ENCODE results near the gene KRTAP20-4. TPM values are rescaled to one million over a fixed set of nuclear protein-coding genes. Genes with fewer than 3 reads are reported as not detected.

KRTAP20-4 gene
- total RNA-seq (2022; extraction: Qiagen RNA extraction; ENCODE audit: low read depth): not detected in 5 replicates

DNA sequence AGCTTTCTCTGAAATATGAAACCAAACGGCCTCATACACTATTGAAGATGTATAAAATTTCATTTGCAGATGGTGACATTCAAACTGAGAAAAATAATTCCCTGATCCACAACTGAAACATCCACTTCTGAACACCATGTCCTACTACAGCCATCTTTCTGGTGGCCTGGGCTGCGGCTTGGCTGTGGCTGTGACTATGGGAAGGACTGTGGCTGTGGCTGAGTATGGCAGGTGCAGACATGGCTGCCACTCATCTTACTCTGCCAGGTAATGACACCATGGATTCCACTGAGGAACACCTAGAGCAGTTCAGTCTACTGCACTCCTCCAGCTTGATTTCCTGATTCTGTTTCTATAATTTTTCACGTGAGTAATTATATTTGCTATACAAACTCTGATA, at the start of gene KRTAP20-4:
KRTAP20-4 (plus strand) TSS at position 106 of the 400 bp plus-strand sequence.

DNA sequence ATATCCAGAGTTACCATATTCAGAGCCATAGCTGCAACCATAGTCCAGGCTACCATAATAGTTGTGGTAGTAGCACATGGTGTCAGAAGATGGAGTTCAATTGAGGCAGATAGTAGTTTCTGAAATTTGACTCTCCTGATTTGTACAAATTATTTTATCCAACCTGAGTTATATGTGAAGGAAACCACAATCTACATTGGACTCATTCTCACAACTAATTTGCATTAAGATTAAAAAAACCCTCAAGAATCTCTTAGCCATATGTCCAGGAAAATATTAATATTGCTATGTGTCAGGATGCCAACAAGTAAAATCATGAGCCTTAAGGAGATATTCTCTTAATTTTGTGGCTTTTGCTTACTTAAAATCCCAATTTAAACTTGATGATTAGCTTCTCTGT, 30.1 kb upstream of the KRTAP20-4 start, which contains the start of gene KRTAP22-2:
KRTAP22-2 (minus strand) TSS at position 101 of the 400 bp plus-strand sequence.

DNA sequence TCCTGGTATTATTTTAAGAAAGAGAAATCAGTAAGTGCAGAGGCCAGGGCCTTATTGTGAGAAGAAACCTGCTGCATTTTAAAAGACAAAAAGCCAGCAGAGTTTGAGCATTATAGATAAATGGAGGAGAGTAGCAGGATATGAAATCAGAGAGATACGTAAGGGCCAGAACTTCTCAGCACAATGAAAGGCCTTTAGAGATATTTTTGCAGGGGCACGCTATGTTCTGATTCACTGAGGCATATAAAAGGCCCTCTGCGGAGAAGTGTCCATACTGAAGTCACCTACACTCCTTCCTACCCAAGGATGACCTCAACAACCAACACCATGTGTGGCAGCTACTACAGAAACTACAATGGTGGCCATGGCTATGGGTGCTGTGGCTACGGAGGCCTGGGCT, 28.3 kb upstream of the KRTAP20-4 start, which contains the start of gene KRTAP6-3:
KRTAP6-3 (plus strand) TSS at position 301 of the 400 bp plus-strand sequence; CDS start at position 307, 6 bp downstream.

DNA sequence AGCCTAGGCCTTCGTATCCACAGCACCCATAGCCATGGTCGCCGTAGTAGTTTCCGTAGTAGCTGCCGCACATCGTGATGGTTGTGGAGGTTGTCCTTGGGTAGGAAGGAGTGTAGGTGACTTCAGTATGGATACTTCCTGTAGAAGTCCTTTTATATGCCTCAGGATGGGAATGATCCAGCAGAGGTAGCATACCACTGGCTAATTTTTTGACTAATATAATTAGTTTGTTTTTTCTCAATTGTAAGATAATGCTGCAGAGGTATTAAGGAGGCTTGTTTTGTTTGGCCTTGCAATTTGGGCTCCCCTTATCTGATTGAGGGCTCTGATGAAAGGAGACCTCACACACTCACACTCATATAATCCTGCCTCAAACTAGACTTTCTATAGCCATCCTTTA, 21.6 kb upstream of the KRTAP20-4 start, which contains the start of gene KRTAP6-2:
KRTAP6-2 (minus strand) TSS at position 101 of the 400 bp plus-strand sequence; CDS start at position 73, 28 bp downstream.

DNA sequence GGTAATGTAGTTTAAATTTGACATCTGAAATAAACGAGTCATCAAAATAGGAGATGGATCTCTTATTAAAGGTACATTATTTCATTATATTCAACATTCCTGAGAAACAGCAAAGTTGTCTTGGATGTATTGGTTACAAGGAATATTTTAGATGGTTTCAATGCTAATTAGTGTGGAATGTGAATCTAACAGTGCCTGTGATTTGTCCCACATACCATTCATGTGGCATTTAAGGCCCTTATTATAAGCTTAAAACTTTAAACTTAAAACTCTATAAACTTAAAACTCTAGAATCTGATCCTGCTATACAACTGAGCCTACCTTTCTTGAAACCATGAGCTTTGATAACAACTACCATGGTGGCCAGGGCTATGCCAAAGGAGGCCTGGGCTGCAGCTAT, 19.6 kb upstream of the KRTAP20-4 start, which contains the start of gene KRTAP22-1:
KRTAP22-1 (plus strand) TSS at position 301 of the 400 bp plus-strand sequence.

DNA sequence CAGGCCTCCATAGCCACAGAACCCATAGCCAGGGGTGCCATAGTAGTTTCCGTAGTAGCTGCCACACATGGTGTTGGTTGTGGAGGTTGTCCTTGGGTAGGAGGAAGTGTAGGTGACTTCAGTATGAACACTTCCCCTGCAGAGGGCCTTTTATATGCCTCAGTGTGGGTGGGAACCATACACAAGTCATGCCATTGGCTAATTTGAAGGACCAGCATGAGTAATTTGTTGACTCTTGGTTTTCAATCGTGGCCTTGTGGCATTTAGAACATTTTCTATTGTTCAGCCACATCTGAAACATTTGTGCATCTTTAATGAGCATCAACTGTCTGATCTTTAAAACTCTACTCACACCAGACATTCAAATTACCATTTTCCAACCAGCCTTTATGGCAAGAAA, 6.6 kb upstream of the KRTAP20-4 start, which contains the start of gene KRTAP6-1:
KRTAP6-1 (minus strand) TSS at position 95 of the 400 bp plus-strand sequence; CDS start at position 69, 26 bp downstream.

DNA sequence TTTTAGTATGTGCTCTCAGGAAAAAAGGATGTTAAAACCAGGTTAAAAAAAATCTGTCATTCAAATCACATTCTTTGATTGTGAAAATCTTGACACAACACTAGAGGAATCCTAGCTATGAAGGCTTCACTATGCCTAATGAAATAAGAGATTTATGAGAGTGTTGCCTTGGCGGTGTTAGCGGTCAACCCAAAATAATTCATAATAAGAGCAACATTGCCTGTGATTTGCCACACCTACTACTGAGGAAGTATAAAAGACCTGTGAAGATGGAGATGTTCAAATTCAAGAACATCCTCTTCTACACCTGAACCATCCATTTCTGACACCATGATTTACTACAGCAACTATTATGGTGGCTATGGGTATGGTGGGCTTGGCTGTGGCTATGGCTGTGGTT, 4.3 kb upstream of the KRTAP20-4 start, which contains the start of gene KRTAP20-1:
KRTAP20-1 (plus strand) TSS at position 301 of the 400 bp plus-strand sequence; CDS start at position 331, 30 bp downstream.

DNA sequence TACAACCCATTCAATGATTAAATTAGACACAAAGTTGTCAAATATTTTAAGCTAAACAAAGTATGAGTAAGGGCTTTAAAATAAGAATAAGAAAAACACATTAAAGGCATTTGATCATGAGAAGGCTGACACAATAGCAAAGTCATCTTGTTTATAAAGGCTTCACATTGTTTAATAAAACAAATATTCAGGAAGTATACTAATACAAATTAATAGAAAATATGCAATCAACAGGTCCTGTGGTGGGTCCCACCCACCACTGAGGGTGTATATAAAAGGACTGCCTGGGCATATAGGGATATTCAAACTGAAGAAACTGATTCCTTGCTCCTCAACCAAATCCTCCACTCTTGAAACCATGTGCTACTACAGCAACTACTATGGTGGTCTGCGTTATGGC, 14.5 kb downstream of the KRTAP20-4 start, which contains the start of gene KRTAP20-2:
KRTAP20-2 (plus strand) TSS at position 301 of the 400 bp plus-strand sequence; CDS start at position 359, 58 bp downstream.

DNA sequence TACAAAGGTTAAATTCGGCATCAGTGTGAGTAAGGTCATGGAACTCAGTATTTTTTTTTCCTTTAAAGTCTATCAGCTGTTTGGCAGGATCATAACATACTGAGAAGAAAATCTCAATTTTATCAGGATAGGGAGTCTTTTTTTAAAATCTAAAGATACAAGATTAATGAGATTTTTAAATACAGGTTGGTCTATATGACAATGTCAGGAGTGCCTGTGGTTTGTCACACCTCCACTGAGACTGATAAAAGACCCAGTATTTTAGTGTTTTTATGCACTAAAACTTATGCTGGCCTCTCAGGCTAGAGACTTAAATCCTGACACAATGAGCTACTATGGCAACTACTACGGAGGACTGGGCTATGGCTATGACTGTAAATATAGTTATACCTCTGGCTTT, 22.1 kb downstream of the KRTAP20-4 start, which contains the start of gene KRTAP20-3:
KRTAP20-3 (plus strand) TSS at position 301 of the 400 bp plus-strand sequence.

Other genes starting within 250 kb of the KRTAP20-4 start
- gene KRTAP13-2, start 248.4 kb upstream of the KRTAP20-4 start, total RNA-seq (2022; extraction: Qiagen RNA extraction; ENCODE audit: low read depth): not detected in 5 replicates
- not detected in 5 replicates for gene KRTAP13-1, start 224.6 kb upstream of the KRTAP20-4 start, total RNA-seq (2022; extraction: Qiagen RNA extraction; ENCODE audit: low read depth)
- not detected in 5 replicates for gene KRTAP13-3, start 194.7 kb upstream of the KRTAP20-4 start, total RNA-seq (2022; extraction: Qiagen RNA extraction; ENCODE audit: low read depth)
- gene KRTAP13-4, start 190.4 kb upstream of the KRTAP20-4 start, total RNA-seq (2022; extraction: Qiagen RNA extraction; ENCODE audit: low read depth): not detected in 5 replicates
- gene KRTAP15-1, start 180.4 kb upstream of the KRTAP20-4 start, total RNA-seq (2022; extraction: Qiagen RNA extraction; ENCODE audit: low read depth): not detected in 5 replicates
- not detected in 5 replicates for gene KRTAP19-1, start 140.3 kb upstream of the KRTAP20-4 start, total RNA-seq (2022; extraction: Qiagen RNA extraction; ENCODE audit: low read depth)
- not detected in 5 replicates for gene KRTAP19-2, start 133.2 kb upstream of the KRTAP20-4 start, total RNA-seq (2022; extraction: Qiagen RNA extraction; ENCODE audit: low read depth)
- gene KRTAP19-3, start 128.6 kb upstream of the KRTAP20-4 start, total RNA-seq (2022; extraction: Qiagen RNA extraction; ENCODE audit: low read depth): not detected in 5 replicates
- not detected in 5 replicates for gene KRTAP19-4, start 123.5 kb upstream of the KRTAP20-4 start, total RNA-seq (2022; extraction: Qiagen RNA extraction; ENCODE audit: low read depth)
- gene KRTAP19-5, start 118.5 kb upstream of the KRTAP20-4 start, total RNA-seq (2022; extraction: Qiagen RNA extraction; ENCODE audit: low read depth): not detected in 5 replicates
- not detected in 5 replicates for gene KRTAP19-6, start 78.8 kb upstream of the KRTAP20-4 start, total RNA-seq (2022; extraction: Qiagen RNA extraction; ENCODE audit: low read depth)
- gene KRTAP19-7, start 59.3 kb upstream of the KRTAP20-4 start, total RNA-seq (2022; extraction: Qiagen RNA extraction; ENCODE audit: low read depth): not detected in 5 replicates
- gene KRTAP22-2, start 30.2 kb upstream of the KRTAP20-4 start, total RNA-seq (2022; extraction: Qiagen RNA extraction; ENCODE audit: low read depth): not detected in 5 replicates
- gene KRTAP6-3, start 28.2 kb upstream of the KRTAP20-4 start, total RNA-seq (2022; extraction: Qiagen RNA extraction; ENCODE audit: low read depth): not detected in 5 replicates
- not detected in 5 replicates for gene KRTAP6-2, start 21.7 kb upstream of the KRTAP20-4 start, total RNA-seq (2022; extraction: Qiagen RNA extraction; ENCODE audit: low read depth)
- gene KRTAP22-1, start 19.5 kb upstream of the KRTAP20-4 start, total RNA-seq (2022; extraction: Qiagen RNA extraction; ENCODE audit: low read depth): not detected in 5 replicates
- gene KRTAP6-1, start 6.7 kb upstream of the KRTAP20-4 start, total RNA-seq (2022; extraction: Qiagen RNA extraction; ENCODE audit: low read depth): not detected in 5 replicates
- not detected in 5 replicates for gene KRTAP20-1, start 4.2 kb upstream of the KRTAP20-4 start, total RNA-seq (2022; extraction: Qiagen RNA extraction; ENCODE audit: low read depth)
- gene KRTAP20-2, start 14.6 kb downstream of the KRTAP20-4 start, total RNA-seq (2022; extraction: Qiagen RNA extraction; ENCODE audit: low read depth): not detected in 5 replicates
- not detected in 5 replicates for gene KRTAP20-3, start 22.2 kb downstream of the KRTAP20-4 start, total RNA-seq (2022; extraction: Qiagen RNA extraction; ENCODE audit: low read depth)
- gene KRTAP21-3, start 98.2 kb downstream of the KRTAP20-4 start, total RNA-seq (2022; extraction: Qiagen RNA extraction; ENCODE audit: low read depth): not detected in 5 replicates
- gene KRTAP21-2, start 126.6 kb downstream of the KRTAP20-4 start, total RNA-seq (2022; extraction: Qiagen RNA extraction; ENCODE audit: low read depth): not detected in 5 replicates
- not detected in 5 replicates for gene KRTAP21-1, start 134.8 kb downstream of the KRTAP20-4 start, total RNA-seq (2022; extraction: Qiagen RNA extraction; ENCODE audit: low read depth)
- gene KRTAP8-1, start 192.6 kb downstream of the KRTAP20-4 start, total RNA-seq (2022; extraction: Qiagen RNA extraction; ENCODE audit: low read depth): not detected in 5 replicates
- gene KRTAP7-1, start 209.1 kb downstream of the KRTAP20-4 start, total RNA-seq (2022; extraction: Qiagen RNA extraction; ENCODE audit: low read depth): not detected in 5 replicates